IgD-negative memory B cell (primary cell): ENCODE measurements around the gene KLHL33. TPM values are rescaled to one million over a fixed set of nuclear protein-coding genes. Genes with fewer than 3 reads are reported as not detected.

ENCODE experiments used
- H3K27ac Mint-ChIP-seq, 3 donors: one replicate each; pipeline ENCODE4 v1.8.0; 2020 to 2022; ENCODE audit warnings: mild to moderate bottlenecking in 3 of 3, mixed read lengths in 3 of 3, moderate library complexity in 1 of 3
- H3K27me3 Mint-ChIP-seq: one replicate; pipeline ENCODE4 v1.8.0; 2021; ENCODE audit warnings: mixed read lengths
- H3K36me3 Mint-ChIP-seq: one replicate; pipeline ENCODE4 v1.8.0; 2020; ENCODE audit warnings: mild to moderate bottlenecking, mixed read lengths
- H3K4me1 Mint-ChIP-seq, 3 donors: one replicate each; pipeline ENCODE4 v1.8.0; 2020 to 2022; ENCODE audit warnings: mixed read lengths in 3 of 3, mild to moderate bottlenecking in 1 of 3
- H3K4me3 Mint-ChIP-seq, 4 donors: one replicate each; pipeline ENCODE4 v1.8.0; 2020 to 2022; ENCODE audit warnings: mild to moderate bottlenecking in 4 of 4, mixed read lengths in 4 of 4, moderate library complexity in 3 of 4
- H3K9me3 Mint-ChIP-seq, 3 donors: one replicate each; pipeline ENCODE4 v1.8.0; 2020 to 2021; ENCODE audit warnings: mixed read lengths in 3 of 3, mild to moderate bottlenecking in 1 of 3
- polyA plus RNA-seq: library from polyadenylated mRNA; unstranded; fragments of 300-500 nt; fragmentation: Illumina TruSeq; gene quantifications from one replicate; pipeline ENCODE4 v1.2.3, GENCODE V29; 2021

Gene KLHL33
- polyA plus RNA-seq, 1 donor from 2014 or later = 0.10 TPM

GRCh38 chr14:20434701-20435581 is 1.0 kb downstream of the KLHL33 start:
- Mint-ChIP-seq H3K4me1 (peaks cover 22 to 23% (median 22%) of the 10 kb centered on the region in 3 donors), H3K4me3 (no peak overlapping the region), H3K27me3 (no peaks in the 10 kb centered on the region), H3K9me3 (peaks cover 0 to 2% (median 0%) of the 10 kb centered on the region in 3 donors), H3K27ac (peak overlapping the region in 1 of 3 donors; percentile 67), H3K36me3 (no peaks in the 10 kb centered on the region)

- Mint-ChIP-seq H3K9me3 (no peaks in the 10 kb centered on the region), H3K4me3 (peak overlapping the region in 2 of 4 donors; percentile 60 to 91), H3K36me3 (no peaks in the 10 kb centered on the region), H3K4me1 (peaks cover 20 to 40% (median 30%) of the 10 kb centered on the region in 3 donors), H3K27me3 (no peaks in the 10 kb centered on the region), H3K27ac (peak overlapping the region in 2 of 3 donors; percentile 16 to 47)
Observed at GRCh38 chr14:20429801-20430669, 5.9 kb downstream of the KLHL33 start.

- Mint-ChIP-seq H3K4me1 (peaks cover 20 to 38% (median 30%) of the 10 kb centered on the region in 3 donors), H3K27ac (peak overlapping the region; percentile 46 to 84 (median 68)), H3K4me3 (peak overlapping the region in 2 of 4 donors; percentile 41 to 91), H3K36me3 (no peaks in the 10 kb centered on the region), H3K27me3 (no peaks in the 10 kb centered on the region), H3K9me3 (no peaks in the 10 kb centered on the region)
Observed at GRCh38 chr14:20428802-20429201, 7.2 kb downstream of the KLHL33 start.

GRCh38 chr14:20428010-20428365 is 8.0 kb downstream of the KLHL33 start:
- H3K4me3 Mint-ChIP-seq = peak overlapping the region; percentile 41 to 91 (median 73)
- no peaks in the 10 kb centered on the region for H3K27me3 Mint-ChIP-seq
- peaks cover 20 to 36% (median 30%) of the 10 kb centered on the region in 3 donors for H3K4me1 Mint-ChIP-seq
- no peaks in the 10 kb centered on the region for H3K9me3 Mint-ChIP-seq
- no peaks in the 10 kb centered on the region for H3K36me3 Mint-ChIP-seq
- peak overlapping the region; percentile 68 to 91 (median 84) for H3K27ac Mint-ChIP-seq

GRCh38 chr14:20427231-20428009 is 8.5 kb downstream of the KLHL33 start:
- Mint-ChIP-seq H3K27me3 (no peaks in the 10 kb centered on the region), H3K36me3 (no peaks in the 10 kb centered on the region), H3K27ac (peak overlapping the region; percentile 68 to 91 (median 84)), H3K9me3 (no peaks in the 10 kb centered on the region), H3K4me3 (peak overlapping the region; percentile 41 to 91 (median 73)), H3K4me1 (peaks cover 20 to 36% (median 30%) of the 10 kb centered on the region in 3 donors)

- Mint-ChIP-seq H3K9me3 (no peaks in the 10 kb centered on the region), H3K4me3 (no peak overlapping the region), H3K36me3 (no peaks in the 10 kb centered on the region), H3K4me1 (peaks cover 20 to 30% (median 28%) of the 10 kb centered on the region in 3 donors), H3K27me3 (no peaks in the 10 kb centered on the region), H3K27ac (peak overlapping the region in 1 of 3 donors; percentile 12)
Observed at GRCh38 chr14:20424851-20425250, 11.1 kb downstream of the KLHL33 start.

DNA sequence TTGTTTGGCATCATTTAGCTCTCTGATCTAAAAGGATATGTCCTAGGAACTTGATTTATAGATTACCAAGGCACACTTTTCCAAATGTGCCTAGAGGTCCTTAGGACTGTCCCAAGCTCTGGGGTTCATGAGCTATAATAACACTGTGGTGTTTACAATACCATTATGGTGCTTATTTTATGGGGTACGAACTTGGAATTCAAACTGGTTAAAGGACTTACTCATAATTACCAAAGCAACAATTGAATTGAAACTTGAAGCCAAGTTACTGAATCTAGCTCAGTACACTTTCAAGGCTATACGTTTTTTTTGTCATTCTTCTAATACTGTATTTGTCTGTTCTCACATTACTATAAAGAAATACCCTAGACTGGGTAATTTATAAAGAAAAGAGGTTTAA is 13.1 kb downstream of the KLHL33 start:
- peak overlapping the region in 1 of 3 donors; percentile 35 for H3K27ac Mint-ChIP-seq

GRCh38 chr14:20421267-20421666 is 14.7 kb downstream of the KLHL33 start:
- peaks cover 2 to 9% (median 9%) of the 10 kb centered on the region in 3 donors for H3K4me1 Mint-ChIP-seq
- H3K4me3 Mint-ChIP-seq = no peak overlapping the region
- no peak overlapping the region for H3K27ac Mint-ChIP-seq
- no peaks in the 10 kb centered on the region for H3K27me3 Mint-ChIP-seq
- H3K9me3 Mint-ChIP-seq = no peaks in the 10 kb centered on the region
- no peaks in the 10 kb centered on the region for H3K36me3 Mint-ChIP-seq

More for the DNA sequence above, 13.1 kb downstream of the KLHL33 start:
- Mint-ChIP-seq H3K9me3 (no peaks in the 10 kb centered on the region), H3K4me3 (no peak overlapping the region), H3K36me3 (no peaks in the 10 kb centered on the region), H3K27me3 (no peaks in the 10 kb centered on the region), H3K4me1 (peaks cover 9 to 17% (median 16%) of the 10 kb centered on the region in 3 donors)

GRCh38 chr14:20419419-20419818 is 16.5 kb downstream of the KLHL33 start:
- Mint-ChIP-seq H3K27me3 (no peaks in the 10 kb centered on the region), H3K36me3 (no peaks in the 10 kb centered on the region), H3K4me1 (peaks cover 8 to 12% (median 8%) of the 10 kb centered on the region in 3 donors), H3K9me3 (no peaks in the 10 kb centered on the region), H3K27ac (no peak overlapping the region), H3K4me3 (no peak overlapping the region)

GRCh38 chr14:20418501-20418909 is 17.5 kb downstream of the KLHL33 start:
- H3K4me3 Mint-ChIP-seq = no peak overlapping the region
- H3K9me3 Mint-ChIP-seq = no peaks in the 10 kb centered on the region
- H3K36me3 Mint-ChIP-seq = no peaks in the 10 kb centered on the region

GRCh38 chr14:20417250-20418186 is 18.4 kb downstream of the KLHL33 start:
- Mint-ChIP-seq H3K9me3 (no peaks in the 10 kb centered on the region), H3K27me3 (no peaks in the 10 kb centered on the region), H3K36me3 (no peaks in the 10 kb centered on the region), H3K4me3 (peak overlapping the region in 1 of 4 donors; percentile 27), H3K27ac (no peak overlapping the region), H3K4me1 (peaks cover 8 to 21% (median 13%) of the 10 kb centered on the region in 3 donors)

More at GRCh38 chr14:20418501-20418909, 17.5 kb downstream of the KLHL33 start:
- no peak overlapping the region for H3K27ac Mint-ChIP-seq
- H3K4me1 Mint-ChIP-seq = peaks cover 8 to 21% (median 13%) of the 10 kb centered on the region in 3 donors
- no peaks in the 10 kb centered on the region for H3K27me3 Mint-ChIP-seq

GRCh38 chr14:20416223-20416622 is 19.7 kb downstream of the KLHL33 start:
- Mint-ChIP-seq H3K27me3 (no peaks in the 10 kb centered on the region), H3K4me1 (peaks cover 16 to 29% (median 21%) of the 10 kb centered on the region in 3 donors), H3K27ac (peak overlapping the region; percentile 1 to 82 (median 68)), H3K9me3 (no peaks in the 10 kb centered on the region), H3K36me3 (peaks cover under 1% of the 10 kb centered on the region), H3K4me3 (no peak overlapping the region)

DNA sequence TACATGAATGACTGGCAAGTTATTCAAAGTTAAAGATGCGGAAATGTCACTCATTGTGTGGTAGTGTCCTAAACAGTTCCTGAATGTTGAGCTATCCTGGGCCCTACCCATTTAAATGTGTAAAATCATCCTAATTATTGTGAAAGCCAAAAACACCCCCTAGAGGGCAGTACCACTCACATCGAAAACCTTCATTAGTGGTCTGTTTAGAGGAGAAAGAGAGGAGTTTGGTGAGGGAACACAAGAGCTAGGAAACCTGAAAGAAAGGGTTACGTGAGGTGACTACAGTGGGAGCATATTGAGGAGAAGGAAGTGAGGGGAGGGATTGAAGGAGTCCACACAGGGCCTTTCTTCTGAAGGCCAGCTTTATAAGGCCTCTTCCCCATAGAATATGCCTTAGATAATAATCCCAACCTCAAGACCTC is 20.2 kb downstream of the KLHL33 start:
- Mint-ChIP-seq H3K9me3 (no peaks in the 10 kb centered on the region), H3K4me1 (peaks cover 19 to 32% (median 25%) of the 10 kb centered on the region in 3 donors), H3K27ac (peak overlapping the region; percentile 1 to 82 (median 68)), H3K27me3 (no peaks in the 10 kb centered on the region), H3K36me3 (peaks cover 4% of the 10 kb centered on the region), H3K4me3 (peak overlapping the region in 3 of 4 donors; percentile 13 to 31 (median 28))
